Peyer's patch (tissue), 4 donors: ENCODE results near the gene PTPRF.
"Not testable (repeated sequence)": the region's sequence is repeated elsewhere in the genome, so short reads cannot be mapped to it uniquely, and the experiment has no call there.

ENCODE experiments used
- CTCF ChIP-seq, 6 experiments: fragments of 450-650 bp in 4 of 6; fragments of 200-600 bp in 2 of 6; sonication (generic) in 1 of 6; IDR thresholded peaks; one replicate each; pipeline ENCODE4 v1.5.1; 2017 to 2019; ENCODE audit warnings: antibody characterized with exemption in 6 of 6, mild to moderate bottlenecking in 3 of 6, moderate library complexity in 1 of 6
- POLR2A ChIP-seq, 2 donors: fragments of 450-650 bp; IDR thresholded peaks; one replicate each; pipeline ENCODE4 v1.5.1; 2017; ENCODE audit warnings: antibody characterized with exemption in 2 of 2, mild to moderate bottlenecking in 2 of 2, moderate library complexity in 2 of 2

- TF ChIP-seq CTCF, POLR2A (IDR thresholded peaks at IDR 0.05): not testable (repeated sequence)
These were observed 28.9 kb upstream of the PTPRF start for GRCh38 chr1:43501806-43502205.
